Cerebellar cortex (tissue), 1 donor: ENCODE measurements around the gene ACTG1.

Experiments
- DNase-seq: peaks from one replicate; pipeline ENCODE4 v3.0.0-alpha.2; 2015; ENCODE audit warnings: low spot score

Gene ACTG1

GRCh38 chr17:81512562-81513371 is at the start of gene ACTG1:
Gene ACTG1, minus strand, starts transcription at chr17:81512799. Its CDS starts 445 bp downstream, at chr17:81512354.
- DNase-seq = peak; percentile 88

- no peak for DNase-seq
Observed at GRCh38 chr17:81561494-81561885, 48.9 kb upstream of the ACTG1 start.

GRCh38 chr17:81558941-81559806 is 46.6 kb upstream of the ACTG1 start:
- DNase-seq = no peak

GRCh38 chr17:81558115-81558468 is 45.5 kb upstream of the ACTG1 start:
- no peak for DNase-seq

- no peak for DNase-seq
Observed at GRCh38 chr17:81557276-81558114, 44.9 kb upstream of the ACTG1 start.

GRCh38 chr17:81556863-81557262 is 44.3 kb upstream of the ACTG1 start:
- DNase-seq = no peak

- DNase-seq = no peak
Observed at GRCh38 chr17:81556175-81556691, 43.6 kb upstream of the ACTG1 start.

GRCh38 chr17:81553616-81554181 is 41.1 kb upstream of the ACTG1 start:
- DNase-seq = peak; percentile 66

- peak; percentile 92 for DNase-seq
Observed at GRCh38 chr17:81553018-81553615, 40.5 kb upstream of the ACTG1 start.

- DNase-seq = peak; percentile 73
Observed at GRCh38 chr17:81552244-81553017, 39.8 kb upstream of the ACTG1 start, which contains the start of gene FAAP100. Gene FAAP100, minus strand, starts transcription at chr17:81552353. Its CDS starts 23 bp downstream, at chr17:81552330.

- no peak for DNase-seq
Observed at GRCh38 chr17:81551458-81552243, 39.1 kb upstream of the ACTG1 start.

- DNase-seq = no peak
Observed at GRCh38 chr17:81550830-81551457, 38.3 kb upstream of the ACTG1 start.

GRCh38 chr17:81550285-81550684 is 37.7 kb upstream of the ACTG1 start:
- no peak for DNase-seq

- DNase-seq = no peak
Observed at GRCh38 chr17:81549826-81550225, 37.2 kb upstream of the ACTG1 start.

- peak; percentile 51 for DNase-seq
Observed at GRCh38 chr17:81549031-81549557, 36.5 kb upstream of the ACTG1 start.

GRCh38 chr17:81547614-81547982 is 35.0 kb upstream of the ACTG1 start:
- DNase-seq = no peak

- DNase-seq = no peak
Observed at GRCh38 chr17:81546906-81547613, 34.5 kb upstream of the ACTG1 start.
